Lower leg skin (tissue), 3 donors: ENCODE results near the gene CIAO3.

ENCODE experiments used
- POLR2A ChIP-seq, 2 donors: fragments of 450-650 bp; IDR thresholded peaks; one replicate each; pipeline ENCODE4 v1.6.1; 2016 to 2017; ENCODE audit warnings: antibody characterized with exemption in 2 of 2, mild to moderate bottlenecking in 1 of 2, moderate library complexity in 1 of 2
- TF ChIP-seq, protein P1 (sequence below), 3 donors: fragments of 450-650 bp; IDR thresholded peaks; one replicate each; pipeline ENCODE4 v1.5.1; 2016; ENCODE audit warnings: antibody characterized with exemption in 3 of 3, mild to moderate bottlenecking in 3 of 3, moderate library complexity in 2 of 3

DNA sequence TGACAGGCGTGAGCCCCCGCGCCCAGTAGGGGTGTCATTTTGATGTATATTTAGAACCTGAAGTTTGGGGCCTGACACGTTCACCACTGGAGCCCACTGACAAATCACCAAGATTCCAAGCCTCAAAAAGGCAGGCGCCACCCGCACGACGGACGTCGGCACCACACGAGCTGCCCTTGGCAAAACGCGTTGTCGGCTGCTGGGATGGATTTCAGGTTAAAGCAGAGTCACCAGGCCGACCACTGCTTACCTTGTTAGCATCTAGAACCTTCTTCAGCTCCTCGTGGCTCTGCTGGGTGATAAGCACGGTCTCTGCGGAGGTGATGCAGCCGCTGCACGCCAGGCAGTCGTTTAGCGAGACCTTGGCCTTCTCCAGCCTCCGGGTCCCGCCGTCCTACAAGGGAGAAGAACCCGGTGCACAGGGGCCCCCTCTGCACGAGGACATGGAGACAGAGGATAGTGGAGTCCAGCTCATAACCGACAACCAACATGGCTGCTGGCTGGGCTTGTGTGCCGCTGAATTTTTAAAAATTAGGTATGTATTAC, 3.8 kb downstream of the CIAO3 start:
- TF ChIP-seq, protein P1, sequence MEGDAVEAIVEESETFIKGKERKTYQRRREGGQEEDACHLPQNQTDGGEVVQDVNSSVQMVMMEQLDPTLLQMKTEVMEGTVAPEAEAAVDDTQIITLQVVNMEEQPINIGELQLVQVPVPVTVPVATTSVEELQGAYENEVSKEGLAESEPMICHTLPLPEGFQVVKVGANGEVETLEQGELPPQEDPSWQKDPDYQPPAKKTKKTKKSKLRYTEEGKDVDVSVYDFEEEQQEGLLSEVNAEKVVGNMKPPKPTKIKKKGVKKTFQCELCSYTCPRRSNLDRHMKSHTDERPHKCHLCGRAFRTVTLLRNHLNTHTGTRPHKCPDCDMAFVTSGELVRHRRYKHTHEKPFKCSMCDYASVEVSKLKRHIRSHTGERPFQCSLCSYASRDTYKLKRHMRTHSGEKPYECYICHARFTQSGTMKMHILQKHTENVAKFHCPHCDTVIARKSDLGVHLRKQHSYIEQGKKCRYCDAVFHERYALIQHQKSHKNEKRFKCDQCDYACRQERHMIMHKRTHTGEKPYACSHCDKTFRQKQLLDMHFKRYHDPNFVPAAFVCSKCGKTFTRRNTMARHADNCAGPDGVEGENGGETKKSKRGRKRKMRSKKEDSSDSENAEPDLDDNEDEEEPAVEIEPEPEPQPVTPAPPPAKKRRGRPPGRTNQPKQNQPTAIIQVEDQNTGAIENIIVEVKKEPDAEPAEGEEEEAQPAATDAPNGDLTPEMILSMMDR (IDR thresholded peaks at IDR 0.05), result no peak
- no peak for TF ChIP-seq POLR2A (IDR thresholded peaks at IDR 0.05)
